Measurements from ENCODE around the gene VAX1. TPM values are rescaled to one million over a fixed set of nuclear protein-coding genes. Genes with fewer than 3 reads are reported as not detected.
"Not testable (repeated sequence)": the region's sequence is repeated elsewhere in the genome, so short reads cannot be mapped to it uniquely, and the experiment has no call there.

VAX1 gene
- total and polyA plus RNA-seq, 8 donors = not detected

DNA sequence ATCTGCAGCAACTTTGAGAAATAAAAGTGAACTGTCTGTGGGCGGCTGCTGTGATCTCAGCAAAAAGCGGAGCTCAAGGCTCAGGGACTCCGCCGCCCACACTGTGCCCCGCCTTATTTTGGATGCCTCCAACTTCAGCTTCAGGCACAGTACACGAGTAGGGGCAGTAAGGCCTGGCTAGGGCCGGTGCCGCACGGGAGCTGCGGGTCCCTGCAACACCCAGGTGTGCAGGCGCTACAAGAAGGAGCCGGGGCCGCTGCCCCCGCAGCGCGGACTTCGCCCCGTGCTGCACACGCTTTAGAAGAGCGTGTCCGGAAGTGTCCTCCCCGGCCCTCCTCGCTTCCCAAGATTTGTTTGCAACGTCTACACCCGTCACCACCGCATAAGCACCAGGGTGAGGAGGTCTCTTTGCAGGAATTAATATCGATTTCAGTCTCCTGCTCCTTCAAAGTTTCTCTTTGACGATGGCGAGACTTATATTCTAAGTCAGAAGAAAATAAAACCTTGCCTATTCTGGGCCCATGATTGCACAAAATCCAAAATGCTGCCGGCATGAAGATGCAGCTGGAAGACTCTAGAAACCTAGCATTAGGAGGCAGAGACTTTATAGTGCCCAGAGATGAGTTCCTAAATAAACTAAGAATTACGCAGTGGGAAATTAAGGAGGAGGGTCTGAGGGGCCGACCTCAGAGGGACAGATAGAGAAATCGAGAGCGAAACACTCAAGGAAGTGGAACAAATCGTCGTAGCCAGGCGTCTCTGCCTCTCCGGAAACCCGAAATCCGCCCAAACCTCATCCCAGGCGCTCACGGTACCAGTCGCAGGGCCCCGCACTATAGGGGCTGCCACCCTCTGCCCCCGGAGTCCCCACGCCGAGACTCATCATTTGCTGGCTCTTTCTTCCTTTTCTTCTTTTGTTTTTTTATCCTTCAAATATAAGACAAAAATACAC is 6.4 kb downstream of the VAX1 start:
- 4 to 8% (median 5%) methylated on average over 41 to 47 of the region's 47 CpGs for WGBS, 5 donors

DNA sequence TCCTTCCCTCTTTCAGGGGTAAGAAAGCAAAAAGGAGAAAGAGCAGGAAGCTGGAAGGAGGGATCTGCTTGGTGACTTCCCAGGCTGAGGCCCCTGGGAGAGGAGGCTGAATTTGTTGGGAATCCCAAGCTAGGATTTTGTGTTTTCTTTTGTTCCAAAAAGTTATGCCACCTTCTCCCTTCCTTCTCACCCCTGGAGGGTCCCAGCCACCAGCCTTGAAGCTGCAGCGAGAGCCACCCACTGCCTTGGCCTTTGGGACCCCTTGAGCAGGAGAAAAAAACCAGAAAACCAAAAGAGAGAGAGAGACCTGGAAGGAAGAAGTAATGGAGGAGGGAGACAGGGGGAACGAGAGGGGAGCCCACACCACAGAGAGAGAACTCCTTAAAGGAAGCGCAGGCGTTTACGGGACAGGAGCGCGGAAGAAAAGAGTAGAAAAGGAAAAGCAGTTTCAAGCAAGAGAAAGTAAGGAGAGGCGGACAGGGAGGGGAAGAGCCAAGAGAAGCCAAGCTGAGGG is 7.2 kb downstream of the VAX1 start:
- WGBS, 5 donors = 20 to 42% (median 32%) methylated on average over 8 of the region's 8 CpGs

More for the DNA sequence above, 6.4 kb downstream of the VAX1 start:
- H3K4me1 ChIP-seq = peaks cover 11 to 41% (median 28%) of the 10 kb centered on the region in 4 donors
- TF ChIP-seq, protein P1, sequence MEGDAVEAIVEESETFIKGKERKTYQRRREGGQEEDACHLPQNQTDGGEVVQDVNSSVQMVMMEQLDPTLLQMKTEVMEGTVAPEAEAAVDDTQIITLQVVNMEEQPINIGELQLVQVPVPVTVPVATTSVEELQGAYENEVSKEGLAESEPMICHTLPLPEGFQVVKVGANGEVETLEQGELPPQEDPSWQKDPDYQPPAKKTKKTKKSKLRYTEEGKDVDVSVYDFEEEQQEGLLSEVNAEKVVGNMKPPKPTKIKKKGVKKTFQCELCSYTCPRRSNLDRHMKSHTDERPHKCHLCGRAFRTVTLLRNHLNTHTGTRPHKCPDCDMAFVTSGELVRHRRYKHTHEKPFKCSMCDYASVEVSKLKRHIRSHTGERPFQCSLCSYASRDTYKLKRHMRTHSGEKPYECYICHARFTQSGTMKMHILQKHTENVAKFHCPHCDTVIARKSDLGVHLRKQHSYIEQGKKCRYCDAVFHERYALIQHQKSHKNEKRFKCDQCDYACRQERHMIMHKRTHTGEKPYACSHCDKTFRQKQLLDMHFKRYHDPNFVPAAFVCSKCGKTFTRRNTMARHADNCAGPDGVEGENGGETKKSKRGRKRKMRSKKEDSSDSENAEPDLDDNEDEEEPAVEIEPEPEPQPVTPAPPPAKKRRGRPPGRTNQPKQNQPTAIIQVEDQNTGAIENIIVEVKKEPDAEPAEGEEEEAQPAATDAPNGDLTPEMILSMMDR (IDR thresholded peaks at IDR 0.05) = no peak
- TF ChIP-seq EP300 (IDR thresholded peaks at IDR 0.05) = no peak
- no peak for TF ChIP-seq POLR2A (IDR thresholded peaks at IDR 0.05)
- no peak for TF ChIP-seq POLR2AphosphoS5 (IDR thresholded peaks at IDR 0.05)
- H3K36me3 ChIP-seq = no peaks in the 10 kb centered on the region
- peak in 1 of 2 donors; percentile 43 for DNase-seq
- intact Hi-C loops (cut with DNase I; ENCODE audit: low total_unique reads) = no loop called here
- no peak overlapping the region for H3K27ac ChIP-seq
- peak overlapping the region in 2 of 4 donors; percentile 12 to 27 for H3K4me3 ChIP-seq
- peaks cover 36 to 99% (median 71%) of the 10 kb centered on the region in 3 donors for H3K27me3 ChIP-seq
- no peaks in the 10 kb centered on the region for H3K9me3 ChIP-seq

DNA sequence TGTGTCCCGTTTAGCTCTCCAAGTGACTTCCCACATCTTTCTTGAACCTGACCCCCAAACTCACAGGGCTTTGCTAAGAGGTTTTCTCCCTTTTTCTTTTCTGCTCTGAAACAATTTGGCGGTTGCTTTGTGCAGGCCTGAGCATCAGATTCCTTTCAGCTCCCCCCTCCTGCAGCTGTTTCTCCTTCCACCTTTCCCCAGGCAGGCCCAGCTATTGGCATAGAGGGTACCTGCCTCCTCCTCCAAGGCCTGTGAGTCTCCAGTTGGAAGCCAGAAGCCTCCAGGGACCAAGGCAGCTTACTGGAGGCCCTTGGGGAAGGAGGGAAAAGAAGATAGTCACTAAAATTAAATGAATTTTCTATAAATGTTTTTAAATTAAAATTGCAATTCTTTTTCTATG is 7.7 kb downstream of the VAX1 start:
- H3K9me3 ChIP-seq = no peaks in the 10 kb centered on the region
- peaks cover 31 to 98% (median 64%) of the 10 kb centered on the region in 3 donors for H3K27me3 ChIP-seq
- H3K4me3 ChIP-seq = no peak overlapping the region
- no peaks in the 10 kb centered on the region for H3K36me3 ChIP-seq
- WGBS, 5 donors = 72 to 85% (median 75%) methylated on average over 2 of the region's 2 CpGs
- H3K4me1 ChIP-seq = peaks cover 11 to 39% (median 27%) of the 10 kb centered on the region in 4 donors
- TF ChIP-seq POLR2AphosphoS5 (IDR thresholded peaks at IDR 0.05) (no peak), POLR2A (IDR thresholded peaks at IDR 0.05) (no peak), EP300 (IDR thresholded peaks at IDR 0.05) (no peak)
- TF ChIP-seq, protein P1 (IDR thresholded peaks at IDR 0.05) = no peak
- intact Hi-C loops (cut with DNase I; ENCODE audit: low total_unique reads) = no loop called here
- H3K27ac ChIP-seq = no peak overlapping the region
- no peak for DNase-seq

More for the DNA sequence above, 7.2 kb downstream of the VAX1 start:
- DNase-seq = no peak
- TF ChIP-seq POLR2AphosphoS5 (IDR thresholded peaks at IDR 0.05) (no peak), POLR2A (IDR thresholded peaks at IDR 0.05) (no peak), EP300 (IDR thresholded peaks at IDR 0.05) (no peak)
- TF ChIP-seq, protein P1 (IDR thresholded peaks at IDR 0.05) = no peak
- peaks cover 31 to 98% (median 67%) of the 10 kb centered on the region in 3 donors for H3K27me3 ChIP-seq
- peaks cover 11 to 39% (median 27%) of the 10 kb centered on the region in 4 donors for H3K4me1 ChIP-seq
- no peak overlapping the region for H3K27ac ChIP-seq
- intact Hi-C loops (cut with DNase I; ENCODE audit: low total_unique reads) = no loop called here
- H3K4me3 ChIP-seq = peak overlapping the region in 2 of 4 donors; percentile 12 to 27
- no peaks in the 10 kb centered on the region for H3K36me3 ChIP-seq
- H3K9me3 ChIP-seq = no peaks in the 10 kb centered on the region

DNA sequence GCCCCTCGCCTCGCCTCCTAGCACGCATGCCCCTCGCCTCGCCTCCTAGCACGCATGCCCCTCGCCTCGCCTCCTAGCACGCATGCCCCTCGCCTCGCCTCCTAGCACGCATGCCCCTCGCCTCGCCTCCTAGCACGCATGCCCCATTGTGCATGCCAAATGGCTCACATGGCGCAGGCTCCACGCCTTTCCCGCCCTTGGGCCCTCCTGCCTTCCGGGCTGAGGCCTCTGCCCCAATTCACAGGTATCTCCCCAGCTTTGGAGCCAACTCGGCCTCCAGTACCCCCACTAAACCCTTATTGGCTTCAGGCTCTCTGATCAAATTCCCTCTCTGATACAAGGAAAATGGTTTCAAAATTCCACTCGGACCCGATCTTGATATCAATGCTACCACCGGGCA is 11.4 kb downstream of the VAX1 start:
- H3K9me3 ChIP-seq; H3K4me3 ChIP-seq; DNase-seq; H3K36me3 ChIP-seq; H3K4me1 ChIP-seq; H3K27ac ChIP-seq; intact Hi-C loops (cut with DNase I; ENCODE audit: low total_unique reads): not testable (repeated sequence)
- WGBS, 5 donors = 90 to 96% (median 92%) methylated on average over 12 to 16 of the region's 23 CpGs
- H3K27me3 ChIP-seq = peaks cover 9 to 82% (median 28%) of the 10 kb centered on the region in 3 donors
